H1 (cell line): ENCODE results near the gene DUOX1. TPM values are rescaled to one million over a fixed set of nuclear protein-coding genes. Genes with fewer than 3 reads are reported as not detected.

Source experiments
- CTCF ChIA-PET: fragments of 300-600 bp; sonication (Branson Sonifier 250); formaldehyde crosslinking; loops from one replicate; lab custom pipeline; 2021; ENCODE audit not compliant: partially characterized antibody; lab: Charles Lee
- POLR2A ChIA-PET: fragments of 300-600 bp; sonication (Branson Sonifier 250); formaldehyde crosslinking; loops from one replicate; lab custom pipeline; 2021; ENCODE audit warnings: inconsistent platforms; ENCODE audit not compliant: partially characterized antibody; lab: Charles Lee
- DNase-seq, 2 experiments: peaks; one replicate each; pipeline versions ENCODE4 v3.0.0 to v3.0.0-alpha.2; 2010 to 2022; ENCODE audit warnings: low spot score in 2 of 2, low read depth in 1 of 2, mixed read lengths in 1 of 2
- FAIRE-seq: peaks from 2 replicates; lab custom pipeline; 2011; peaks lifted over from hg19 to GRCh38; lab: Jason Lieb, UNC
- H2AFZ ChIP-seq: 2 replicates; pipeline ENCODE4 v1.8.1; 2012; ENCODE audit warnings: low read length, inconsistent platforms
- H2AK5ac ChIP-seq: 2 replicates; pipeline ENCODE4 v1.6.1; 2013; ENCODE audit warnings: low read depth, low read length
- H2BK120ac ChIP-seq: replicated peaks from 2 replicates; pipeline ENCODE3; 2013; ENCODE audit warnings: low read depth, low read length, inconsistent platforms
- H2BK12ac ChIP-seq: 2 replicates; pipeline ENCODE4 v1.6.1; 2013; ENCODE audit warnings: low read depth, low read length
- H2BK15ac ChIP-seq: 2 replicates; pipeline ENCODE4 v1.6.1; 2013; ENCODE audit warnings: low read length
- H2BK20ac ChIP-seq: 2 replicates; pipeline ENCODE4 v1.6.1; 2013; ENCODE audit warnings: low read length
- H2BK5ac ChIP-seq: 2 replicates; pipeline ENCODE4 v1.6.1; 2013; ENCODE audit warnings: low read depth, low read length
- H3K14ac ChIP-seq: 2 replicates; pipeline ENCODE4 v1.6.1; 2013; ENCODE audit warnings: inconsistent platforms; ENCODE audit not compliant: insufficient read length
- H3K18ac ChIP-seq: 2 replicates; pipeline ENCODE4 v1.6.1; 2013; ENCODE audit warnings: low read length; ENCODE audit errors: extremely low read depth
- H3K23ac ChIP-seq: 2 replicates; pipeline ENCODE4 v1.6.1; 2013; ENCODE audit warnings: inconsistent platforms; ENCODE audit not compliant: insufficient read length
- H3K23me2 ChIP-seq: 2 replicates; pipeline ENCODE4 v1.6.1; 2013; ENCODE audit warnings: low read depth, low read length
- H3K27ac ChIP-seq: 2 replicates; pipeline ENCODE4 v1.6.1; 2011; ENCODE audit warnings: low read depth, low read length, inconsistent platforms
- H3K27me3 ChIP-seq, 4 experiments: replicated peaks in 1 of 4; 1 replicate in 1 of 4; 2 replicates in 3 of 4; pipeline versions ENCODE4 v1.6.1 to v1.8.1; 2011 to 2013; ENCODE audit warnings: low read length in 3 of 4, mild to moderate bottlenecking in 3 of 4, inconsistent platforms in 2 of 4, mixed read lengths in 2 of 4, moderate library complexity in 1 of 4; ENCODE audit not compliant: control insufficient read depth in 3 of 4, insufficient read depth in 3 of 4; ENCODE audit errors: extremely low read depth in 1 of 4
- H3K36me3 ChIP-seq, 4 experiments: 2 replicates each; pipeline versions ENCODE4 v1.6.1 to v1.8.1; 2011 to 2013; ENCODE audit warnings: mild to moderate bottlenecking in 4 of 4, low read length in 3 of 4, moderate library complexity in 2 of 4, control low read depth in 1 of 4, inconsistent platforms in 1 of 4; ENCODE audit not compliant: insufficient read depth in 4 of 4, control insufficient read depth in 2 of 4
- H3K4ac ChIP-seq: replicated peaks from 2 replicates; pipeline ENCODE3; 2013; ENCODE audit warnings: low read length, low read depth, mixed read lengths, inconsistent platforms; ENCODE audit not compliant: insufficient read length
- H3K4me1 ChIP-seq, 4 experiments: replicated peaks in 1 of 4; 1 replicate in 1 of 4; 2 replicates in 3 of 4; pipeline versions ENCODE4 v1.6.1 to v1.8.1; 2011 to 2013; ENCODE audit warnings: low read length in 3 of 4, inconsistent platforms in 2 of 4, mixed read lengths in 1 of 4; ENCODE audit not compliant: insufficient read depth in 4 of 4, control insufficient read depth in 3 of 4
- H3K4me2 ChIP-seq, 2 experiments: 2 replicates each; pipeline versions ENCODE4 v1.6.1 to v1.8.1; 2011 to 2013; ENCODE audit warnings: low read depth in 2 of 2, low read length in 2 of 2, control low read depth in 1 of 2, inconsistent platforms in 1 of 2, mild to moderate bottlenecking in 1 of 2; ENCODE audit not compliant: insufficient read depth in 1 of 2
- H3K4me3 ChIP-seq, 4 experiments: fragments of 200-600, 300-600 bp in 1 of 4; sonication (generic), shearing (Covaris generic), sonication (Bioruptor Twin) in 1 of 4; 2 replicates each; pipeline versions ENCODE4 v1.5.1 to v1.8.1; 2011 to 2016; ENCODE audit warnings: low read length in 4 of 4, low read depth in 3 of 4, control low read depth in 2 of 4, inconsistent platforms in 2 of 4, mild to moderate bottlenecking in 2 of 4, mixed read lengths in 1 of 4, moderate library complexity in 1 of 4; ENCODE audit not compliant: insufficient read depth in 2 of 4; ENCODE audit errors: extremely low read depth in 1 of 4
- H3K56ac ChIP-seq: replicated peaks from 2 replicates; pipeline ENCODE3; 2013; ENCODE audit warnings: low read depth, mild to moderate bottlenecking, mixed read lengths, low read length, inconsistent platforms; ENCODE audit not compliant: insufficient read length
- H3K79me1 ChIP-seq: 2 replicates; pipeline ENCODE4 v1.6.1; 2013; ENCODE audit warnings: low read depth, low read length, control low read depth
- H3K79me2 ChIP-seq, 2 experiments: 2 replicates each; pipeline versions ENCODE4 v1.6.1 to v1.8.1; 2012 to 2013; ENCODE audit warnings: low read length in 2 of 2, mild to moderate bottlenecking in 2 of 2, inconsistent platforms in 1 of 2; ENCODE audit not compliant: insufficient read depth in 2 of 2, control insufficient read depth in 1 of 2
- H3K9ac ChIP-seq, 4 experiments: replicated peaks in 1 of 4; 1 replicate in 1 of 4; 2 replicates in 3 of 4; pipeline versions ENCODE4 v1.6.1 to v1.8.1; 2011 to 2013; ENCODE audit warnings: low read depth in 3 of 4, low read length in 3 of 4, control low read depth in 2 of 4, mild to moderate bottlenecking in 2 of 4, moderate library complexity in 2 of 4, inconsistent platforms in 1 of 4; ENCODE audit errors: extremely low read depth in 1 of 4
- H3K9me3 ChIP-seq, 2 experiments: 2 replicates each; pipeline versions ENCODE4 v1.6.1 to v1.8.1; 2012 to 2013; ENCODE audit warnings: mild to moderate bottlenecking in 2 of 2, moderate library complexity in 2 of 2, control low read depth in 1 of 2, inconsistent platforms in 1 of 2, low read depth in 1 of 2, low read length in 1 of 2, mixed read lengths in 1 of 2; ENCODE audit not compliant: insufficient read depth in 2 of 2
- H4K20me1 ChIP-seq, 2 experiments: replicated peaks in 1 of 2; 2 replicates each; pipeline versions ENCODE3 to v1.8.1; 2011 to 2013; ENCODE audit warnings: inconsistent platforms in 2 of 2, low read length in 2 of 2, mild to moderate bottlenecking in 1 of 2; ENCODE audit not compliant: insufficient read depth in 2 of 2, control insufficient read depth in 1 of 2
- H4K5ac ChIP-seq: 2 replicates; pipeline ENCODE4 v1.6.1; 2013; ENCODE audit warnings: low read length, low read depth, mixed read lengths, inconsistent platforms; ENCODE audit not compliant: insufficient read length
- H4K8ac ChIP-seq: 2 replicates; pipeline ENCODE4 v1.8.0; 2013; ENCODE audit warnings: mild to moderate bottlenecking, moderate library complexity, low read length, inconsistent platforms; ENCODE audit not compliant: insufficient read depth; ENCODE audit errors: extremely low read depth
- H4K91ac ChIP-seq: replicated peaks from 2 replicates; pipeline ENCODE3; 2013; ENCODE audit warnings: low read length, mixed read lengths, inconsistent platforms; ENCODE audit not compliant: insufficient read length
- BCL11A ChIP-seq, 2 experiments: IDR thresholded peaks; one replicate each; pipeline ENCODE4 v1.6.1; 2011; ENCODE audit warnings: low read depth in 2 of 2, low read length in 2 of 2, mild to moderate bottlenecking in 2 of 2
- CHD1 ChIP-seq: IDR thresholded peaks from 2 replicates; pipeline ENCODE4 v1.6.1; 2012; ENCODE audit warnings: low read depth, low read length, improper control_type of control experiment
- EGR1 ChIP-seq: IDR thresholded peaks from 2 replicates; pipeline ENCODE4 v1.6.1; 2011; ENCODE audit warnings: low read depth, low read length, borderline replicate concordance
- EZH2 ChIP-seq: fragments of 200-600 bp; sonication (generic); IDR thresholded peaks from 2 replicates; pipeline ENCODE4 v1.7.1; 2012; ENCODE audit warnings: low read depth, mild to moderate bottlenecking, moderate library complexity, low read length, inconsistent platforms; ENCODE audit not compliant: severe bottlenecking
- GTF2F1 ChIP-seq: IDR thresholded peaks from 2 replicates; pipeline ENCODE4 v1.6.1; 2012; ENCODE audit warnings: low read depth, low read length, improper control_type of control experiment, borderline replicate concordance
- HDAC2 ChIP-seq, 2 experiments: fragments of 300-600 bp in 1 of 2; sonication (generic) in 1 of 2; IDR thresholded peaks; 2 replicates each; pipeline ENCODE4 v1.6.1; 2011 to 2012; ENCODE audit warnings: low read depth in 2 of 2, low read length in 2 of 2, mild to moderate bottlenecking in 2 of 2, moderate library complexity in 2 of 2, borderline replicate concordance in 1 of 2, inconsistent platforms in 1 of 2
- POU5F1 ChIP-seq: IDR thresholded peaks from 2 replicates; pipeline ENCODE4 v1.6.1; 2011; ENCODE audit warnings: low read depth, mild to moderate bottlenecking, low read length, moderate library complexity
- TEAD4 ChIP-seq: IDR thresholded peaks from 2 replicates; pipeline ENCODE4 v1.6.1; 2012; ENCODE audit warnings: low read depth, low read length, inconsistent platforms, mixed read lengths
- YY1 ChIP-seq: IDR thresholded peaks from 2 replicates; pipeline ENCODE4 v1.6.1; 2011; ENCODE audit warnings: low read depth, mild to moderate bottlenecking, low read length
- WGBS, 2 experiments: shearing (Covaris generic) in 1 of 2; methylation state at CpG; one replicate each; pipeline versions ENCODE4 v1.1.6 to v1.1.7; 2013 to 2015; ENCODE audit warnings: low lambda C conversion rate in 2 of 2, mixed read lengths in 2 of 2, inconsistent platforms in 1 of 2, low coverage in 1 of 2, missing lambda C conversion rate in 1 of 2; ENCODE audit not compliant: insufficient replicate concordance in 2 of 2, insufficient coverage in 1 of 2, insufficient read length in 1 of 2; ENCODE audit errors: extremely low coverage in 1 of 2, missing lambda C conversion rate in 1 of 2; 5-methylcytosine and 5-hydroxymethylcytosine counted together
- polyA plus RNA-seq, 7 experiments: library from polyadenylated mRNA; depleted of rRNA in 3 of 7; stranded (reverse) in 5 of 7; unstranded in 2 of 7; fragments of >200 nt in 5 of 7; fragments of 200-250 nt in 2 of 7; gene quantifications; 1 replicate in 5 of 7; 2 replicates in 1 of 7; 4 replicates in 1 of 7; pipeline versions ENCODE4 v1.2.1 to v1.2.3, GENCODE V29; 2011 to 2013; ENCODE audit warnings: missing spikeins in 2 of 7, mixed read lengths in 2 of 7
- total RNA-seq: library from RNA; stranded (reverse); fragmentation: NEBNext Ultra II Directional; extraction: Animal tissue kit (Norgen Biotek cat#: 25700); gene quantifications from 2 replicates; pipeline ENCODE4 v1.2.1, GENCODE V29; 2021
- TF ChIP-seq, protein P1 (sequence below): IDR thresholded peaks from 2 replicates; pipeline ENCODE4 v1.6.1; 2011; ENCODE audit warnings: low read length, improper control_type of control experiment
- TF ChIP-seq, protein P2 (sequence below): IDR thresholded peaks from 2 replicates; pipeline ENCODE4 v1.6.1; 2012; ENCODE audit warnings: low read length, inconsistent platforms

DUOX1 gene
- total and polyA plus RNA-seq, 2 of the 8 experiments (the other 6 are each of a cell fraction or from before 2014, with no cell fraction given) = 0.84 to 1.4 TPM

DNA sequence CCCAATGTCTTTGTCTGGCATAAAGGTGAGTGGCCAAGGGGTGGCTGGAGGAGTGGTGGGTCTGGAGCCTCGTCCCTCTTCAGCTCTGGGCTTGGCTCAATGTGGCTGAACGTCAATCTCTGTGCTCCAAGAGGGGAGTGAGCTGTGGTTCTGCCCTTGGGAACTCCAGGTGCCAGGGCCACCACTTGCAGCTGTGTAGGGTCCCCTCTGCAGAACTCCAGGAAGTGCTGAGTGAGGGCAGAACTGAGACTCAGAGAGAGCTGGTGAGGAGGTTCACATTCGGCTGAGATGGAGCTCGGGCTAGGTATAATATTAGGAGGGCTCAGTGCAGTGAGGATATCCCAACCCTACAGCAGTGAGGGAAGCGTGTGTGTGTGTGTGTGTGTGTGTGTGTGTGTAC is 11.6 kb downstream of the DUOX1 start:
- Histone ChIP-seq H4K20me1 (no peaks in the 10 kb centered on the region), H2BK12ac (no peak overlapping the region), H4K91ac (no peak overlapping the region), H3K9me3 (no peaks in the 10 kb centered on the region), H2BK5ac (no peak overlapping the region), H3K27ac (no peak overlapping the region), H2AK5ac (no peak overlapping the region), H2BK15ac (no peak overlapping the region), H3K23ac (no peak overlapping the region), H3K36me3 (no peaks in the 10 kb centered on the region), H3K18ac (no peak overlapping the region), H3K14ac (no peak overlapping the region), H3K4me2 (no peak overlapping the region), H3K4me3 (no peak overlapping the region), H3K23me2 (no peaks in the 10 kb centered on the region), H3K27me3 (peaks cover under 1 to 14% (median 6%) of the 10 kb centered on the region in 4 experiments), H4K5ac (no peak overlapping the region), H2AFZ (no peak overlapping the region), H3K4ac (no peak overlapping the region), H3K79me1 (no peaks in the 10 kb centered on the region; the same call in 1 of the 2 replicates), H3K79me2 (no peaks in the 10 kb centered on the region), H3K4me1 (no peaks in the 10 kb centered on the region; a peak in 1 of 7 replicates), H3K56ac (no peak overlapping the region), H4K8ac (no peak overlapping the region), H2BK20ac (no peak overlapping the region), H3K9ac (no peak overlapping the region), H2BK120ac (no peak overlapping the region)
- CTCF ChIA-PET = interaction anchor here (0.7 to 10.1 kb wide), 9 partner anchors 8 to 251 kb away, joined by 3 to 57 read pairs (median 5); no protein-coding TSS in a partner anchor
- WGBS, 2 experiments = 75% methylated on average over 4 of the region's 5 CpGs; no CpG with 5 or more reads in 1 of the 2 experiments
- no peak for DNase-seq
- FAIRE-seq = no peak
- POLR2A ChIA-PET = interaction anchor here (0.7 kb wide), 1 partner anchor 45 kb away, joined by 3 read pairs; no protein-coding TSS in a partner anchor
- TF ChIP-seq BCL11A (IDR thresholded peaks at IDR 0.05; ENCODE audit: low read depth in 2 of 2, low read length in 2 of 2) (no peak), GTF2F1 (no peak), CHD1 (no peak), EZH2 (no peak), HDAC2 (IDR thresholded peaks at IDR 0.05; ENCODE audit: borderline replicate concordance in 1 of 2, low read depth in 2 of 2, low read length in 2 of 2) (no peak), POU5F1 (no peak), TEAD4 (no peak), YY1 (no peak), EGR1 (no peak)
- TF ChIP-seq, protein P1, sequence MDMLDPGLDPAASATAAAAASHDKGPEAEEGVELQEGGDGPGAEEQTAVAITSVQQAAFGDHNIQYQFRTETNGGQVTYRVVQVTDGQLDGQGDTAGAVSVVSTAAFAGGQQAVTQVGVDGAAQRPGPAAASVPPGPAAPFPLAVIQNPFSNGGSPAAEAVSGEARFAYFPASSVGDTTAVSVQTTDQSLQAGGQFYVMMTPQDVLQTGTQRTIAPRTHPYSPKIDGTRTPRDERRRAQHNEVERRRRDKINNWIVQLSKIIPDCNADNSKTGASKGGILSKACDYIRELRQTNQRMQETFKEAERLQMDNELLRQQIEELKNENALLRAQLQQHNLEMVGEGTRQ = no peak
- TF ChIP-seq, protein P2, sequence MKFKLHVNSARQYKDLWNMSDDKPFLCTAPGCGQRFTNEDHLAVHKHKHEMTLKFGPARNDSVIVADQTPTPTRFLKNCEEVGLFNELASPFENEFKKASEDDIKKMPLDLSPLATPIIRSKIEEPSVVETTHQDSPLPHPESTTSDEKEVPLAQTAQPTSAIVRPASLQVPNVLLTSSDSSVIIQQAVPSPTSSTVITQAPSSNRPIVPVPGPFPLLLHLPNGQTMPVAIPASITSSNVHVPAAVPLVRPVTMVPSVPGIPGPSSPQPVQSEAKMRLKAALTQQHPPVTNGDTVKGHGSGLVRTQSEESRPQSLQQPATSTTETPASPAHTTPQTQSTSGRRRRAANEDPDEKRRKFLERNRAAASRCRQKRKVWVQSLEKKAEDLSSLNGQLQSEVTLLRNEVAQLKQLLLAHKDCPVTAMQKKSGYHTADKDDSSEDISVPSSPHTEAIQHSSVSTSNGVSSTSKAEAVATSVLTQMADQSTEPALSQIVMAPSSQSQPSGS = no peak
